ENCODE measurements around the gene DBNDD2.

- no peak for TF ChIP-seq CTCF (IDR thresholded peaks at IDR 0.05; ENCODE audit: low read depth, low read length, poor library complexity, severe bottlenecking)
- no peak for TF ChIP-seq EZH2phosphoT487 (IDR thresholded peaks at IDR 0.05; ENCODE audit: borderline replicate concordance, low read length)
These were observed 15.6 kb downstream of the DBNDD2 start for GRCh38 chr20:45423700-45424099.

Data from DOHH2 (cell line).